RWPE2 (cell line): ENCODE data around the gene CLCNKB.
"Not testable (repeated sequence)": the region's sequence is repeated elsewhere in the genome, so short reads cannot be mapped to it uniquely, and the experiment has no call there.

ENCODE experiments used
- ATAC-seq: fragments of 200-7000 bp; cut with Tn5 transposase; 3 replicates; pipeline ENCODE4 v1.9.1; 2021; ENCODE audit warnings: low read depth
- DNase-seq: peaks from one replicate; pipeline ENCODE4 v3.0.0-alpha.2; 2020; ENCODE audit warnings: low spot score
- H3K27ac ChIP-seq: fragments of 450-650 bp; 2 replicates; pipeline ENCODE4 v1.5.1; 2017; ENCODE audit warnings: mild to moderate bottlenecking; ENCODE audit not compliant: poor library complexity, severe bottlenecking
- H3K27me3 ChIP-seq: fragments of 250-450 bp; sonication (Bioruptor Pico); 2 replicates; pipeline ENCODE4 v1.5.1; 2021; ENCODE audit warnings: mild to moderate bottlenecking, moderate library complexity; ENCODE audit not compliant: insufficient read depth, poor library complexity, severe bottlenecking
- H3K36me3 ChIP-seq: fragments of 250-450 bp; sonication (Bioruptor Pico); 2 replicates; pipeline ENCODE4 v1.5.1; 2020; ENCODE audit warnings: low read depth, mild to moderate bottlenecking, moderate library complexity
- H3K4me1 ChIP-seq: fragments of 250-450 bp; sonication (Bioruptor Pico); 2 replicates; pipeline ENCODE4 v1.5.1; 2021; ENCODE audit warnings: mild to moderate bottlenecking, moderate library complexity; ENCODE audit not compliant: insufficient read depth, poor library complexity, severe bottlenecking
- H3K4me3 ChIP-seq: fragments of 250-450 bp; sonication (Bioruptor Pico); 2 replicates; pipeline ENCODE4 v1.5.1; 2021; ENCODE audit warnings: mild to moderate bottlenecking, moderate library complexity; ENCODE audit not compliant: severe bottlenecking
- H3K9me3 ChIP-seq: fragments of 250-450 bp; sonication (Bioruptor Pico); 2 replicates; pipeline ENCODE4 v1.5.1; 2021; ENCODE audit warnings: mild to moderate bottlenecking, moderate library complexity; ENCODE audit not compliant: severe bottlenecking
- TF ChIP-seq, protein P1 (sequence below): fragments of 450-650 bp; IDR thresholded peaks from one replicate; pipeline ENCODE4 v1.5.1; 2017; ENCODE audit warnings: mild to moderate bottlenecking, moderate library complexity; ENCODE audit not compliant: poor library complexity, severe bottlenecking

Gene CLCNKB

DNA sequence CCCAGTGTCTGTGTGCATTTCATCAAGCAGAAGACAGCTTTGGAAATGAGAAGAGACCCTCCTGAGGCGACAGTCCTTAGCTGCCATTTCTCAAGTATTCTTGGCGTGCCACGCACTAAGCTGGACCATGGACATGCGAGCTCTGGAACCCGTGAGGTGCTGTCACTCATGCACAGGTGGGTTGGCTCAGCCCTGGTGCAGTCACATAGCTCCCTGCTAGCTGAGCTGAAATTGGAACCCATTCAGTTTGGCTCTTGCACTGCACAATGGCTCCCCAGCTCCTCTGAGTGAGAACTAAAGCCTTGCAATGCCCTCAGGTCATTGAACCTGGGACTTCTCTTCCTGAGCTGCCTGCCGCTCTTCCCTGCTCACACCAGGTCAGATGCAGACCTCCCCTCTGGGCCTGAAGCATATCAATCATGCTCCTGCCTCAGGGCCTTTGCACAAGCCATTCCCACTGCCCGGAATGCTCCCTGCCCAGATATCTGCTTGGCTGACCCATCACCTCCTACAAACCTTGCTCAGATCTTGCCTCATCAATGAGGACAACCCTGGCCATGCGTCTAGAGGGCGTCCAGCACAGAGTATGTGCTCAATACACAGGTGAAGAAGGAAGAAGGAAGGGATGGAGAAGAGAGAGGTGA, 45.8 kb upstream of the CLCNKB start:
- no peaks in the 10 kb centered on the region for H3K4me1 ChIP-seq
- no peak for DNase-seq
- TF ChIP-seq, protein P1, sequence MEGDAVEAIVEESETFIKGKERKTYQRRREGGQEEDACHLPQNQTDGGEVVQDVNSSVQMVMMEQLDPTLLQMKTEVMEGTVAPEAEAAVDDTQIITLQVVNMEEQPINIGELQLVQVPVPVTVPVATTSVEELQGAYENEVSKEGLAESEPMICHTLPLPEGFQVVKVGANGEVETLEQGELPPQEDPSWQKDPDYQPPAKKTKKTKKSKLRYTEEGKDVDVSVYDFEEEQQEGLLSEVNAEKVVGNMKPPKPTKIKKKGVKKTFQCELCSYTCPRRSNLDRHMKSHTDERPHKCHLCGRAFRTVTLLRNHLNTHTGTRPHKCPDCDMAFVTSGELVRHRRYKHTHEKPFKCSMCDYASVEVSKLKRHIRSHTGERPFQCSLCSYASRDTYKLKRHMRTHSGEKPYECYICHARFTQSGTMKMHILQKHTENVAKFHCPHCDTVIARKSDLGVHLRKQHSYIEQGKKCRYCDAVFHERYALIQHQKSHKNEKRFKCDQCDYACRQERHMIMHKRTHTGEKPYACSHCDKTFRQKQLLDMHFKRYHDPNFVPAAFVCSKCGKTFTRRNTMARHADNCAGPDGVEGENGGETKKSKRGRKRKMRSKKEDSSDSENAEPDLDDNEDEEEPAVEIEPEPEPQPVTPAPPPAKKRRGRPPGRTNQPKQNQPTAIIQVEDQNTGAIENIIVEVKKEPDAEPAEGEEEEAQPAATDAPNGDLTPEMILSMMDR: no peak
- no peaks in the 10 kb centered on the region for H3K27me3 ChIP-seq
- H3K9me3 ChIP-seq: no peaks in the 10 kb centered on the region
- no peak for ATAC-seq
- H3K4me3 ChIP-seq: no peak overlapping the region
- H3K27ac ChIP-seq: no peak overlapping the region
- H3K36me3 ChIP-seq: no peaks in the 10 kb centered on the region

DNA sequence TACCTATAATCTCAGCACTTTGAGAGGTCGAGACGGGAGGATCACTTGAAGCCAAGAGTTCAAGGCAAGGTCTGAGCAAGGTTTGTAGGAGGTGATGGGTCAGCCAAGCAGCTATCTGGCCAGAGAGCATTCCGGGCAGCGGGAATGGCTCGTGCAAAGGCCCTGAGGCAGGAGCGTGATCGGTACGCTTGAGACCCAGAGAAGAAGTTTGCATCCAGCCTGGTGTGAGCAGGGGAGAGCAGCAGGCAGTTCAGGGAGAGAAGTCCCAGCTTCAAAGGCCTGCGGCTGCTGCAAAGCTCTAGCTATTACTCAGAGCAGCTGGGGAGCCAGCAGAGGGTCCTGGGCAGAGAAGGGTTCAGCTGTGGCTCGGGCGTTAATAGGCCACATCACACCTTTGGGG, 44.7 kb upstream of the CLCNKB start:
- H3K9me3 ChIP-seq: no peaks in the 10 kb centered on the region
- ATAC-seq: no peak
- TF ChIP-seq, protein P1: no peak
- no peak overlapping the region for H3K27ac ChIP-seq
- H3K4me1 ChIP-seq: no peaks in the 10 kb centered on the region
- H3K4me3 ChIP-seq: no peak overlapping the region
- DNase-seq: no peak
- H3K36me3 ChIP-seq: no peaks in the 10 kb centered on the region
- H3K27me3 ChIP-seq: no peaks in the 10 kb centered on the region

GRCh38 chr1:16001274-16001673, 42.3 kb upstream of the CLCNKB start:
- not testable (repeated sequence) for DNase-seq, ATAC-seq, H3K27me3 ChIP-seq, H3K4me1 ChIP-seq, H3K9me3 ChIP-seq, H3K4me3 ChIP-seq, H3K36me3 ChIP-seq, H3K27ac ChIP-seq

DNA sequence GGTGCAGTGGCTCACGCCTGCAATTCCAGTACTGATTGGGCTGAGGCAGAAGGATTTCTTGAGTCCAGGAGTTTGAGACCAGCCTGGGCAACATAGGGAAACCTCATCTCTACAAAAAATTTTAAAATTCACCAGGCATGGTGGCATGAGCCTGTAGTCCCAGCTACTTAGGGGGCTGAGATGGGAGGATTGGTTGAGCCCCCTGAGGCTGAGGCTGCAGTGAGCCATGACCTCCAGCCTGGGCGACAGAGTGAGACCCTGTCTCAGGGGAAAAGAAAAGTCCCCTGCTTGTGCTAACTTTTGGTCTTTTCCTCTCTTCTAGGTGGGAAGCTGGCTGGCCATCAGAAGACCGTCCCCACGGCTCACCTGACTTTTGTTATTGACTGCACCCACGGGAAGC, 38.0 kb upstream of the CLCNKB start:
- Histone ChIP-seq H3K4me1 (peaks cover 4% of the 10 kb centered on the region), H3K9me3 (no peaks in the 10 kb centered on the region), H3K27me3 (no peaks in the 10 kb centered on the region), H3K4me3 (no peak overlapping the region), H3K36me3 (no peaks in the 10 kb centered on the region), H3K27ac (no peak overlapping the region)
- no peak for DNase-seq
- TF ChIP-seq, protein P1: no peak
- no peak for ATAC-seq

- Histone ChIP-seq H3K27ac (no peak overlapping the region), H3K9me3 (no peaks in the 10 kb centered on the region), H3K27me3 (no peaks in the 10 kb centered on the region), H3K4me1 (peaks cover 4% of the 10 kb centered on the region), H3K4me3 (no peak overlapping the region), H3K36me3 (no peaks in the 10 kb centered on the region)
- TF ChIP-seq, protein P1: no peak
- ATAC-seq: no peak
- DNase-seq: no peak
These were observed 37.6 kb upstream of the CLCNKB start for GRCh38 chr1:16006010-16006409.
